Mucosa of rectum (tissue), 2 donors: ENCODE measurements around the gene CLEC18B.
"Not testable (repeated sequence)": the region's sequence is repeated elsewhere in the genome, so short reads cannot be mapped to it uniquely, and the experiment has no call there.

Experiments
- H3K27ac ChIP-seq, 2 donors: one replicate each; pipeline ENCODE4 v1.7.0; 2013; ENCODE audit warnings: inconsistent platforms in 2 of 2, low read depth in 2 of 2, low read length in 2 of 2
- H3K27me3 ChIP-seq, 2 donors: one replicate each; pipeline ENCODE4 v1.7.0; 2013; ENCODE audit warnings: low read length in 2 of 2; ENCODE audit not compliant: control insufficient read depth in 2 of 2, insufficient read depth in 2 of 2
- H3K36me3 ChIP-seq, 2 donors: one replicate each; pipeline ENCODE4 v1.7.0; 2013; ENCODE audit warnings: low read length in 2 of 2; ENCODE audit not compliant: control insufficient read depth in 2 of 2, insufficient read depth in 2 of 2
- H3K4me1 ChIP-seq, 2 donors: one replicate each; pipeline ENCODE4 v1.7.0; 2013; ENCODE audit warnings: low read length in 2 of 2, mild to moderate bottlenecking in 1 of 2; ENCODE audit not compliant: control insufficient read depth in 2 of 2, insufficient read depth in 2 of 2
- H3K4me3 ChIP-seq, 2 donors: one replicate each; pipeline ENCODE4 v1.7.0; 2013; ENCODE audit warnings: low read length in 2 of 2
- H3K9ac ChIP-seq, 2 donors: one replicate each; pipeline ENCODE4 v1.7.0; 2013; ENCODE audit warnings: low read length in 2 of 2, low read depth in 1 of 2, mild to moderate bottlenecking in 1 of 2
- H3K9me3 ChIP-seq, 2 donors: one replicate each; pipeline ENCODE4 v1.7.0; 2013; ENCODE audit warnings: low read length in 2 of 2; ENCODE audit not compliant: control insufficient read depth in 2 of 2
- donor health status: healthy.
- donor health status: Normal muscosa, but diverticular disease.

Gene CLEC18B

DNA sequence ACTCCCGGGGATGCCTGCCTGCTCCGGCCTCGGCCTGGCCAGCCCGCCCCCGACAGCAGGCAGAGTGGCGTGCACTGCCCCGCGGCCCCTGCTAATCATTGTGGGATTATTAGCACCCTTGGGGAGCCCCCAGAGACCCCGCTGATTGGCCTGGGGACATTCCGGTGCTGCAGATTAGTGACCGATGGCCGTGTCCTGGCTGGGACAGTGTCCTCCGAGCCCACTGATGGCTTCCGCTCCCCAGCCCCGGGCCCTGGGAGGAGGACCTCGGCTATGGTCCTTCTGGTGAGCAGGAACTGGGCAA is 156 bp upstream of the CLEC18B start:
- not testable (repeated sequence) for H3K9me3 ChIP-seq, H3K36me3 ChIP-seq, H3K4me1 ChIP-seq, H3K27ac ChIP-seq, H3K4me3 ChIP-seq, H3K9ac ChIP-seq, H3K27me3 ChIP-seq

GRCh38 chr16:74419811-74420210 is 1.5 kb downstream of the CLEC18B start:
- H3K4me1 ChIP-seq, H3K36me3 ChIP-seq, H3K4me3 ChIP-seq, H3K9me3 ChIP-seq, H3K27ac ChIP-seq, H3K27me3 ChIP-seq, H3K9ac ChIP-seq: not testable (repeated sequence)

- not testable (repeated sequence) for H3K27ac ChIP-seq, H3K4me3 ChIP-seq, H3K9me3 ChIP-seq, H3K9ac ChIP-seq, H3K36me3 ChIP-seq, H3K4me1 ChIP-seq, H3K27me3 ChIP-seq
Measured at GRCh38 chr16:74417897-74418296, 3.4 kb downstream of the CLEC18B start.

GRCh38 chr16:74413920-74414319 is 7.4 kb downstream of the CLEC18B start:
- not testable (repeated sequence) for H3K36me3 ChIP-seq, H3K4me1 ChIP-seq, H3K9ac ChIP-seq, H3K27ac ChIP-seq, H3K27me3 ChIP-seq, H3K4me3 ChIP-seq, H3K9me3 ChIP-seq

GRCh38 chr16:74413485-74413884 is 7.8 kb downstream of the CLEC18B start:
- not testable (repeated sequence) for H3K9ac ChIP-seq, H3K4me3 ChIP-seq, H3K36me3 ChIP-seq, H3K9me3 ChIP-seq, H3K4me1 ChIP-seq, H3K27me3 ChIP-seq, H3K27ac ChIP-seq

DNA sequence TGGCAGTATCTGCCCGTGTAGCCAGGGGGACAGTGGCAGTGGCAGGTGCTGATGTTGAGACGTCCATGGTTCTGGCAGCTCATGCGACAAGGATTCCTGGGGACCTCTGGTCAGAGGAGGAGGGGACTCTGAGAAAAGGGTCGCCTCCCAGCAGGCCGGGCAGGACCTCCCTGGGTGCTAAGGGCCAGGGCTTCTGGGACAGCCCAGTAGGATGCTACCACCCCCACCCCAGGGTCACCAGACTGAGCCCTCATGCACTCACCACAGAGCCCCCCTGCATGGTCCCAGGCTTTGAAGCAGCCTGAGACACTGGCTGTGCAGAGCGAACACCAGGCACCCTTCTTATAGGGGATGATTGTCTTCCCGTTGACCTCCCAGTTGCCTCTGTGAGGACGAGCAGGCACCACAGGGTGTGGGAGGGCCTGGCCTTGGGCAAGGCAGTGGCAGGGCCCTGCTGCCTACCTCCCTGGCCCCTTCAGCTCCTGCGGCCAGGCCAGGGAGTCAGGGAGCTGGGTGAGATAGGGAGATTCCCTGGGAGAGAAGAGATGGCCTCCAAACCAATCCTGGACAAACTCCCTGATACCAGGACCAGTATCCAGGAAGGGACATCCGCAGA is 8.4 kb downstream of the CLEC18B start:
- not testable (repeated sequence) for H3K4me3 ChIP-seq, H3K36me3 ChIP-seq, H3K9ac ChIP-seq, H3K4me1 ChIP-seq, H3K9me3 ChIP-seq, H3K27me3 ChIP-seq, H3K27ac ChIP-seq

DNA sequence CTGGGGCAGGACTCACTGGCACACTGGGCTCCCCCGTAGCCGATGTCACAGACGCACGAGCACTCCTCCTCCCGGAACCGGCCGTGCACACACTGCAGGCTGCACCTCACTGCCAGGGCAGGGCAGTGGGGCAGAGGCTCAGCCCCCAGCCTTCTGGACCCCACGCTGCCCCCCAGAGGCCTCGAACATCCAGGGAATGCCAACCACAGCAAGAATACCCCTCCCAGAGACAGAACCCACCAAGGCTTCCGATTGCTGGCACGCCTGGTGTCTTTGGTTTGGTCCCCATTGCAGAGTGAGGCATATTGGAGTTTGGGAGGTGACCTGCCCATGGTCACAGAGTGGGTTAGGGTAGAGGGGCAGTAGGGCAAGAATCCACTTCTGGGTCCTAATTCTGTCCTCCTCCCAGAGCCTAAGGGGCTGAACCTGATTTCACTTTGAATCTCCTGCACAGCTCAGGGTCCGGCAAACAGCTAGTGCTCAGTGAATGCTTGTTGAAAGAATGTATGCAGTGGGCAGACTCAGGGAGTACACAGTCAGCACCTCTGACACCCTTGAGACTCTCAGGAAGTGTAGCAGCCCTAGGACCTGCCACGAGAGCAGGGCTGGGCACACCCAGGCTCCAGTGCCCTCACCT is 9.0 kb downstream of the CLEC18B start:
- H3K4me3 ChIP-seq, H3K4me1 ChIP-seq, H3K27ac ChIP-seq, H3K36me3 ChIP-seq, H3K27me3 ChIP-seq, H3K9me3 ChIP-seq, H3K9ac ChIP-seq: not testable (repeated sequence)

DNA sequence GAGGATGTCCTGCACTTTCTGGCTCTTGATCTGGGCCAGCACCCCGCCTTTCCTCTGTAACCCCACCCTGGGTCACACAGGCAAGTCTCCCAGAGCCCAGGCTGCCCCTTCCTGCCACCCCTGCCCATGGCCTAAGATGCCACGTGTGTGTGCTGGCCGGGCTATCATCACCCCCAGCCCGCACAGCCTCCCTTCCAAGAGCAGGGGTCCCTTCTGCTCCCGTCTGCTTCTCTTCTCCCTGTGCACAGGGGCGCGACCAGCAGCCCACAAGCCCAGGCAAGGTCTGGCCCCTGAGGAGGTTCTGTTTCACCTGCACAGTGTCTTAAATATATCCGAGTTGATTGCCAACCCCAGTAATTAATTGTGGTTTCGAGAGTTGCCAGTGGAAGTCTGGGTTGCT is 10.3 kb downstream of the CLEC18B start:
- not testable (repeated sequence) for H3K36me3 ChIP-seq

GRCh38 chr16:74410057-74410957 is 11.0 kb downstream of the CLEC18B start:
- H3K27ac ChIP-seq, H3K9ac ChIP-seq, H3K4me1 ChIP-seq, H3K27me3 ChIP-seq, H3K4me3 ChIP-seq, H3K9me3 ChIP-seq, H3K36me3 ChIP-seq: not testable (repeated sequence)

More for the DNA sequence above, 10.3 kb downstream of the CLEC18B start:
- not testable (repeated sequence) for H3K9me3 ChIP-seq, H3K9ac ChIP-seq, H3K4me3 ChIP-seq, H3K27me3 ChIP-seq, H3K4me1 ChIP-seq, H3K27ac ChIP-seq

DNA sequence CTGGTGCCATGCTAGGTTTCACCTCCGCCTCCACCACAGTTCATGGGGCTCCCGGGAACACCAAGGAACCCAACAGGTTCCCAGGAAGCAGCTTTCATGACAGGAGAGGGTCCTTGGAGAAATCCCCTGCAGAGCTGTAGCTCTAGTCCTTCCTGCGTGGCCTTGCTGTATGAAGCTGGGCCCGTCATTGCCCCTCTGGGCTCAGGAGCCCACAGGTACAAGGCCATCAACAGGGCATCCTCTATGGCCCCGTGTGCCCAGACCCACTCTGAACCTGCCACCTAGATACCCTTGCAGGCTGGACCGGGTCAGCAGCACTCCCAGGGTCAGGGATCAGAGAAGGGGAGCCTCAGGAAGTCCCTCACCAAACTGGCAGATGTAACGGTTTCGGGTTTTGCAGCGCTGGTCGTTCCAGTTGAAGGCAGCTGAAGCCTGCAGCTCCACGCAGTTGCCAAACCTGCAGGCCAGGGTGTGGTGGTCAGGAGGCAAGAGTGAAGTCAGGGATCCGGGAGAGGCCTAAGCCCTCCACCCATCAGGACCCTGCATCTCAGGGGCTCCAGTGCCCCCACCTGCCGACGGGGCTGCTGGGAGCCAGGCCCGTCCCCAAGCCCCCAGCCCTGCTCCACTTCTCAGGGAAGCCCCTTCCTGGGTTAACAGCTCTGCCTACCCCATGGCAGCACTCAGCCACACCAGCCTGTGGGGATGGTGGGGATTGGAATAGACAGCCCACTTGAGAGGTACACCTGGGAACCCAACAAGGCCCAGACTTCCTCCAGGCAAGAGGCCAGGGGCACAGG is 11.9 kb downstream of the CLEC18B start:
- not testable (repeated sequence) for H3K27me3 ChIP-seq, H3K9ac ChIP-seq, H3K27ac ChIP-seq, H3K9me3 ChIP-seq, H3K4me3 ChIP-seq, H3K36me3 ChIP-seq, H3K4me1 ChIP-seq
